ENCODE measurements around the gene GOT2. TPM values are rescaled to one million over a fixed set of nuclear protein-coding genes. Genes with fewer than 3 reads are reported as not detected.
"Not testable (repeated sequence)": the region's sequence is repeated elsewhere in the genome, so short reads cannot be mapped to it uniquely, and the experiment has no call there.

GOT2 gene
- total RNA-seq, 1 donor from 2014 or later: 79.8 TPM

DNA sequence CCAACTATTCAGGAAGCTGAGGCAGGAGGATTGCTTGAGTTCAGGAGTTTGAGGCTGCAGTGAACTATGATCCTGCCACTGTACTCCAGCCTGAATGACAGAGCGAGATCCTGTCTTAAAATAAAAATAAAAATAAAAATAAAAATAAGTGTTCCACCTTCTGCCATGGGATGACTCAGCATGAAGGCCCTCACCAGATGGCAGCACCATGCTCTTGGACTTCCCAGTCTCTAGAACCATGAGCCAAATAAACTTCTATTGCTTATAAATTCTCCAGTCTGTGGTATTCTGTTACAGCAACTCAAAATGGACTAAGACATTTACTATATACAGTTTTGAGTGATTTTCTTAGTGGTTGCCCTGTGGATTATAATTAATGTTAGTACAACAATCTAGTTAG is 41.7 kb downstream of the GOT2 start:
- Mint-ChIP-seq H3K4me3 (ENCODE audit: low read depth) (no peak overlapping the region), H3K9me3 (ENCODE audit: low read depth) (peaks cover 16% of the 10 kb centered on the region), H3K36me3 (ENCODE audit: insufficient read depth) (no peaks in the 10 kb centered on the region), H3K4me1 (ENCODE audit: low read depth) (no peaks in the 10 kb centered on the region), H3K27me3 (peaks cover 6% of the 10 kb centered on the region), H3K27ac (no peak overlapping the region)
- TF ChIP-seq, protein P1, sequence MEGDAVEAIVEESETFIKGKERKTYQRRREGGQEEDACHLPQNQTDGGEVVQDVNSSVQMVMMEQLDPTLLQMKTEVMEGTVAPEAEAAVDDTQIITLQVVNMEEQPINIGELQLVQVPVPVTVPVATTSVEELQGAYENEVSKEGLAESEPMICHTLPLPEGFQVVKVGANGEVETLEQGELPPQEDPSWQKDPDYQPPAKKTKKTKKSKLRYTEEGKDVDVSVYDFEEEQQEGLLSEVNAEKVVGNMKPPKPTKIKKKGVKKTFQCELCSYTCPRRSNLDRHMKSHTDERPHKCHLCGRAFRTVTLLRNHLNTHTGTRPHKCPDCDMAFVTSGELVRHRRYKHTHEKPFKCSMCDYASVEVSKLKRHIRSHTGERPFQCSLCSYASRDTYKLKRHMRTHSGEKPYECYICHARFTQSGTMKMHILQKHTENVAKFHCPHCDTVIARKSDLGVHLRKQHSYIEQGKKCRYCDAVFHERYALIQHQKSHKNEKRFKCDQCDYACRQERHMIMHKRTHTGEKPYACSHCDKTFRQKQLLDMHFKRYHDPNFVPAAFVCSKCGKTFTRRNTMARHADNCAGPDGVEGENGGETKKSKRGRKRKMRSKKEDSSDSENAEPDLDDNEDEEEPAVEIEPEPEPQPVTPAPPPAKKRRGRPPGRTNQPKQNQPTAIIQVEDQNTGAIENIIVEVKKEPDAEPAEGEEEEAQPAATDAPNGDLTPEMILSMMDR (IDR thresholded peaks at IDR 0.05; ENCODE audit: unreplicated experiment): no peak
- no peak for DNase-seq (ENCODE audit: low spot score, unreplicated experiment)

DNA sequence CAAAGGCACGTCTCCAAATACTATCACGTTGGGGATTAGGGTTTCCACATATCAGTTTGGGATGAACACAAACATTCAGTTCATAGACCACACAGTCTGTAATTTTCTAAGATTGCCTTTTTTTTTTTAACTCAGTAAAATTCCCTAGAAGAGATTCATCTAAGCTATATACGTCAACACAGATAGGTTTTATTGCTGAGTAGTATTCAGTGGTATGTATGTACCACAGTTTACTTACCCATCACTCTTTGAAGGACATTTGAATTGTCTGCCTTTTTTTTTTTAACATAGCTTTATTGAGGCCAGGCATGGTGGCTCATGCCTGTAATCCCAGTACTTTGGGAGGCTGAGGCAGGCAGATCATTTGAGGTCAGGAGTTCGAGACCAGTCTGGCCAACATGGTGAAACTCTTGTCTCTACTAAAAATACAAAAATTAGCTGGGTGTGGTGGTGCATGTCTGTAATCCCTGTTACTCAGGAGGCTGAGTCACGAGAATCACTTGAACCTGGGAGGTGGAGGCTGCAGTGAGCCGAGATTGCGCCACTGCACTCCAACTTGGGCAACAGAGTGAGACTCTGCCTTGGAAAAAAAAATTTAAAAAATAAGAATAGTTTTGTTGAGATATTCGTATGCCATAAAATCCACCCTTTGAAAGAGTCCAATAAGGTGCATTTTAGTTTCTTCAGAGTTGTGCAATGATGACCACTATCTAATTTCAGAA is 47.0 kb downstream of the GOT2 start:
- H3K27me3 Mint-ChIP-seq; H3K36me3 Mint-ChIP-seq (ENCODE audit: insufficient read depth); H3K4me3 Mint-ChIP-seq (ENCODE audit: low read depth); H3K27ac Mint-ChIP-seq; H3K9me3 Mint-ChIP-seq (ENCODE audit: low read depth); DNase-seq (ENCODE audit: low spot score, unreplicated experiment): not testable (repeated sequence)
- peaks cover 11% of the 10 kb centered on the region for H3K4me1 Mint-ChIP-seq (ENCODE audit: low read depth)

DNA sequence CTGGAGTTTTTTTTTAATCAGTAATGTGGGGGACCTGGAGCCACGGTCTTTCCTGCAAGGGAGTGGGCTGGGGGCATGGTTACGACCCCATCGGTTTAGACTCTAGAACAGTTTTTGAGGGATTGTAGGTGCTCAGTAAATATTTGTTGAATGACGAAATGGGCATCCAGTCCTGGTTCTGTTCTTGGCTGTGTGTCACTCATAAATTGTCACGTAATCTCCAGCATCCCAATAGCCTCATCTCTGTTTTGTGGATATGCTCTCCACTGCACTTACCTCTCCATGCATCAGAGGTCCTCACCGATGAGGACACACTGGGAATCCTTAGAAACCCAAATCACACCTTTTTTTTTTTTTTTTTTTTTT is 49.0 kb downstream of the GOT2 start:
- Mint-ChIP-seq H3K9me3 (ENCODE audit: low read depth) (no peaks in the 10 kb centered on the region), H3K27me3 (peaks cover 6% of the 10 kb centered on the region), H3K36me3 (ENCODE audit: insufficient read depth) (peaks cover 2% of the 10 kb centered on the region), H3K4me1 (ENCODE audit: low read depth) (peaks cover 11% of the 10 kb centered on the region), H3K4me3 (ENCODE audit: low read depth) (peak overlapping the region; percentile 93), H3K27ac (no peak overlapping the region)
- TF ChIP-seq, protein P1 (IDR thresholded peaks at IDR 0.05; ENCODE audit: unreplicated experiment): no peak
- DNase-seq (ENCODE audit: low spot score, unreplicated experiment): no peak

DNA sequence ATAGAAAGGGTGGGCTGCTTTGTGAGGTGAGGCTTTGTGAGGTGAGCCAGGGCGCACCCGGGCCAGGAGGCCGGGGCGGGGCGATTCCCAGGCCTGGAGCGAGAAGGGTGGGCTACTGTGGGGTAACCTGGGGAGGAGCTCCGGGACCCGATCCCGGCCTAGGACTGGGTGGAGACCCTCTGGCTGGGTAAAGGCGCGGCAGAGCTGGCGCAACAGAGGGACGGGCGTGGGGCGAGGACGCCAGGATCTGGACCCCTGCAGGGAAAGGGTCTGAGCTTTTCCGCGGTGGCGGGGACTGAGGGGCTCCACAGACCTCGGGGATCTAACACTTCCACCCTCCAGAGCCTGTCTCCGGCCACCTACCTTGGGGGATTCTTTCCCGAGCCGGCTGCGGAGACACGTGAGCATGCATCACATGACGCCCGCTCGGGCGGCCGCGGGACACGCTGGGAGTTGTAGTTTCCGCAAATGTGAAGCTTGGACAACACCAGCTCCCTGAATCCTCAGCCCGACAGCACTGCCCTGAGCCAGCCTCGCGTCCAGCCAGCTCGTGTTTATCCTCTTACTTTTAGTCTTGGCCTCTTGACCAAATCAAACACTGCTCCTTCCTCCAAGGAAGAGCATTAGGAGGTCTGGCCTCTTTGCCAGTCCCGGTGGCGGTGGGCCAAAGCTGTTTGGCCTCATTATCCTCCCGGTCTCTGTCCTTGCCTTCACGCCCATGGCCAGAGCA is 49.6 kb downstream of the GOT2 start, which contains the start of gene SLC38A7:
Gene SLC38A7, minus strand, starts transcription at position 417 of the 730 bp plus-strand sequence. CDS start 4,644 bp downstream, outside the sequence.
- Mint-ChIP-seq H3K27ac (peak within 1 kb of the TSS; percentile 89), H3K36me3 (ENCODE audit: insufficient read depth) (peaks cover 2% of the 10 kb centered on the region), H3K4me1 (ENCODE audit: low read depth) (peaks cover 11% of the 10 kb centered on the region), H3K27me3 (peaks cover 3% of the 10 kb centered on the region), H3K4me3 (ENCODE audit: low read depth) (peak within 1 kb of the TSS; percentile 93), H3K9me3 (ENCODE audit: low read depth) (no peaks in the 10 kb centered on the region)
- peak; percentile 75 for DNase-seq (ENCODE audit: low spot score, unreplicated experiment)
- TF ChIP-seq, protein P1 (IDR thresholded peaks at IDR 0.05; ENCODE audit: unreplicated experiment): no peak

DNA sequence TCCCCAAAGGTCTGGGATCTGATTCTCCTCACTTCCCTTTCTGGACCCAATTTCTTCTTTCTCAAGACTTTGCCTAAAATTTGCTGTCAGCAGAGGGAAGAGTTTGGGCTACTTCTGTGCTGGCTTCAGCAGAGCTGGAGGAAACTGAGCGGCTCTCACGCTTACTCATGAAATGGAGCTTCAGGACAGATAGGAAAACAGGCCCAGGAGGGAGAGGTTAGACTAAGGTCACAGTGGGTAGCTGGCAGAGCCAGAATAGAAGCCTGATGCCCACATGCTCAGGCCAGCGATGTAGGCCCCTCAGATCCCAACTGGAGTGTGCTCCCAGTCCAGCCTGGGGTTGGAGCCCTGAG is 50.1 kb downstream of the GOT2 start:
- Mint-ChIP-seq H3K27ac (peak overlapping the region; percentile 89), H3K36me3 (ENCODE audit: insufficient read depth) (peaks cover 2% of the 10 kb centered on the region), H3K4me3 (ENCODE audit: low read depth) (peak overlapping the region; percentile 93), H3K27me3 (no peaks in the 10 kb centered on the region), H3K4me1 (ENCODE audit: low read depth) (peaks cover 11% of the 10 kb centered on the region), H3K9me3 (ENCODE audit: low read depth) (no peaks in the 10 kb centered on the region)
- no peak for DNase-seq (ENCODE audit: low spot score, unreplicated experiment)
- TF ChIP-seq, protein P1 (IDR thresholded peaks at IDR 0.05; ENCODE audit: unreplicated experiment): no peak

Data from progenitor cell of endocrine pancreas (in vitro differentiated cells).